OCI-LY3 (cell line): Measurements from ENCODE around the gene OR6C74.

Experiments
- H2AFZ ChIP-seq: fragments of 200-600, 300-600 bp; shearing (Covaris generic); 2 replicates; pipeline ENCODE4 v1.6.0; 2014; ENCODE audit warnings: antibody characterized with exemption, low read depth, low read length
- H3K27ac ChIP-seq: fragments of 200-600, 300-600 bp; sonication (generic); 2 replicates; pipeline ENCODE4 v1.5.1; 2014; ENCODE audit warnings: mild to moderate bottlenecking, low read length, moderate library complexity, mixed read lengths
- H3K27me3 ChIP-seq: fragments of 200-600, 300-600 bp; sonication (generic); 2 replicates; pipeline ENCODE4 v1.6.1; 2014; ENCODE audit warnings: low read depth, low read length, mixed read lengths
- H3K36me3 ChIP-seq: fragments of 200-600, 300-600 bp; sonication (generic); replicated peaks from 2 replicates; pipeline ENCODE3; 2014; ENCODE audit warnings: low read depth, low read length, mixed read lengths
- H3K4me1 ChIP-seq: fragments of 300-600, 200-600 bp; sonication (generic); 2 replicates; pipeline ENCODE4 v1.6.1; 2014; ENCODE audit warnings: low read length, mixed read lengths
- H3K4me2 ChIP-seq: fragments of 200-600, 300-600 bp; sonication (generic); 2 replicates; pipeline ENCODE4 v1.6.1; 2014; ENCODE audit warnings: low read length, mixed read lengths
- H3K4me3 ChIP-seq: fragments of 300-600, 200-600 bp; sonication (generic); 2 replicates; pipeline ENCODE4 v1.5.1; 2014; ENCODE audit warnings: antibody characterized with exemption, mild to moderate bottlenecking, low read length, moderate library complexity
- H3K79me2 ChIP-seq: fragments of 300-600, 200-600 bp; shearing (Covaris generic); 2 replicates; pipeline ENCODE4 v1.6.1; 2014; ENCODE audit warnings: mild to moderate bottlenecking, low read length, mixed read lengths
- H3K9ac ChIP-seq: fragments of 300-600, 200-600 bp; shearing (Covaris generic); 2 replicates; pipeline ENCODE4 v1.6.0; 2014; ENCODE audit warnings: mild to moderate bottlenecking, low read length, moderate library complexity
- H3K9me3 ChIP-seq: fragments of 200-600, 300-600 bp; shearing (Covaris generic); 2 replicates; pipeline ENCODE4 v1.6.1; 2014; ENCODE audit warnings: low read length, mixed read lengths; ENCODE audit not compliant: insufficient read depth
- H4K20me1 ChIP-seq: fragments of 200-600, 300-600 bp; sonication (generic); 2 replicates; pipeline ENCODE4 v1.6.1; 2016; ENCODE audit warnings: low read length, mixed read lengths; ENCODE audit not compliant: insufficient read depth
- EZH2phosphoT487 ChIP-seq: fragments of 200-600 bp; shearing (Covaris generic); IDR thresholded peaks from 2 replicates; pipeline ENCODE4 v1.6.1; 2018; ENCODE audit warnings: antibody characterized with exemption, mixed run types, low read depth
- TF ChIP-seq, protein P1 (sequence below): fragments of 200-600, 300-600 bp; sonication (generic); IDR thresholded peaks from 2 replicates; pipeline ENCODE4 v1.5.1; 2014; ENCODE audit warnings: antibody characterized with exemption, low read length, low read depth

The OR6C74 gene

GRCh38 chr12:55244309-55244708 lies at the start of gene OR6C74:
TSS of gene OR6C74 (plus strand) at chr12:55244609. CDS start at chr12:55247288, 2,679 bp downstream.
- TF ChIP-seq, protein P1, sequence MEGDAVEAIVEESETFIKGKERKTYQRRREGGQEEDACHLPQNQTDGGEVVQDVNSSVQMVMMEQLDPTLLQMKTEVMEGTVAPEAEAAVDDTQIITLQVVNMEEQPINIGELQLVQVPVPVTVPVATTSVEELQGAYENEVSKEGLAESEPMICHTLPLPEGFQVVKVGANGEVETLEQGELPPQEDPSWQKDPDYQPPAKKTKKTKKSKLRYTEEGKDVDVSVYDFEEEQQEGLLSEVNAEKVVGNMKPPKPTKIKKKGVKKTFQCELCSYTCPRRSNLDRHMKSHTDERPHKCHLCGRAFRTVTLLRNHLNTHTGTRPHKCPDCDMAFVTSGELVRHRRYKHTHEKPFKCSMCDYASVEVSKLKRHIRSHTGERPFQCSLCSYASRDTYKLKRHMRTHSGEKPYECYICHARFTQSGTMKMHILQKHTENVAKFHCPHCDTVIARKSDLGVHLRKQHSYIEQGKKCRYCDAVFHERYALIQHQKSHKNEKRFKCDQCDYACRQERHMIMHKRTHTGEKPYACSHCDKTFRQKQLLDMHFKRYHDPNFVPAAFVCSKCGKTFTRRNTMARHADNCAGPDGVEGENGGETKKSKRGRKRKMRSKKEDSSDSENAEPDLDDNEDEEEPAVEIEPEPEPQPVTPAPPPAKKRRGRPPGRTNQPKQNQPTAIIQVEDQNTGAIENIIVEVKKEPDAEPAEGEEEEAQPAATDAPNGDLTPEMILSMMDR: no peak
- no peak for TF ChIP-seq EZH2phosphoT487
- H3K4me3 ChIP-seq: no peak within 1 kb of the TSS
- H3K4me2 ChIP-seq: no peak within 1 kb of the TSS
- H3K79me2 ChIP-seq: no peaks in the 10 kb centered on the region
- H3K9ac ChIP-seq: no peak within 1 kb of the TSS
- no peaks in the 10 kb centered on the region for H3K36me3 ChIP-seq
- peaks cover 24% of the 10 kb centered on the region for H3K27me3 ChIP-seq
- H3K4me1 ChIP-seq: no peaks in the 10 kb centered on the region
- H3K9me3 ChIP-seq: no peaks in the 10 kb centered on the region
- no peaks in the 10 kb centered on the region for H4K20me1 ChIP-seq
- H3K27ac ChIP-seq: no peak within 1 kb of the TSS
- no peak within 1 kb of the TSS for H2AFZ ChIP-seq

DNA sequence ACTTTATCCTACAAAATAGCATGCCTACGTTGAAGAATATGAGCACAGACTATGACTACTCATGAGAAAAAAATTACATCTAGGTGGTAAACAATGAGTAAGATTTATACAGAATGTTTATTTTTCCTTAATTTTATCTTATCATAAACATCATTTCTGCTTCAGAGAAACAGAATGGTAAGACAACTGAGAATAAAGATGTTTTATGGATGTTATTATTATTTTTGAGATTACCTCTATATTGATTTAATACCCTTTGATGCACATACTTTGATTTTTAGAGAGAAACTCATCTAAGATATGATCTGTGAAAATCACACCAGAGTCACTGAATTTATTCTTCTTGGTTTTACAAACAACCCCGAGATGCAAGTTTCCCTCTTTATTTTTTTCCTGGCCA lies 23.7 kb upstream of the OR6C74 start, which contains the start of gene OR10A7:
Gene OR10A7 (plus strand): TSS at position 301 of the 400 bp plus-strand sequence. CDS start 0 bp downstream, at position 301.
- Histone ChIP-seq H3K27ac (no peak within 1 kb of the TSS), H2AFZ (no peak within 1 kb of the TSS), H3K9me3 (no peaks in the 10 kb centered on the region), H4K20me1 (no peaks in the 10 kb centered on the region), H3K36me3 (no peaks in the 10 kb centered on the region), H3K4me2 (no peak within 1 kb of the TSS), H3K4me1 (no peaks in the 10 kb centered on the region), H3K27me3 (no peaks in the 10 kb centered on the region), H3K4me3 (no peak within 1 kb of the TSS), H3K9ac (no peak within 1 kb of the TSS), H3K79me2 (no peaks in the 10 kb centered on the region)
- no peak for TF ChIP-seq EZH2phosphoT487
- TF ChIP-seq, protein P1: no peak

- no peak overlapping the region for H2AFZ ChIP-seq
- H3K4me2 ChIP-seq: no peak overlapping the region
- TF ChIP-seq, protein P1: no peak
- TF ChIP-seq EZH2phosphoT487: no peak
- H3K36me3 ChIP-seq: no peaks in the 10 kb centered on the region
- H4K20me1 ChIP-seq: no peaks in the 10 kb centered on the region
- H3K4me3 ChIP-seq: no peak overlapping the region
- H3K27me3 ChIP-seq: peaks cover 9% of the 10 kb centered on the region; the same call in 1 of the 2 replicates
- no peaks in the 10 kb centered on the region for H3K4me1 ChIP-seq
- no peaks in the 10 kb centered on the region for H3K79me2 ChIP-seq
- H3K9me3 ChIP-seq: no peaks in the 10 kb centered on the region
- no peak overlapping the region for H3K9ac ChIP-seq
- no peak overlapping the region for H3K27ac ChIP-seq
Observed at GRCh38 chr12:55226523-55226922, 17.9 kb upstream of the OR6C74 start.

- Histone ChIP-seq H3K9me3 (no peaks in the 10 kb centered on the region), H2AFZ (no peak overlapping the region), H3K27me3 (peaks cover 9% of the 10 kb centered on the region; the same call in 1 of the 2 replicates), H3K36me3 (no peaks in the 10 kb centered on the region), H4K20me1 (no peaks in the 10 kb centered on the region), H3K9ac (no peak overlapping the region), H3K4me1 (no peaks in the 10 kb centered on the region), H3K4me3 (no peak overlapping the region), H3K79me2 (no peaks in the 10 kb centered on the region), H3K27ac (no peak overlapping the region), H3K4me2 (no peak overlapping the region)
- no peak for TF ChIP-seq EZH2phosphoT487
- TF ChIP-seq, protein P1: no peak
Observed at GRCh38 chr12:55227643-55228042, 16.8 kb upstream of the OR6C74 start.
